Peyer's patch (tissue), 4 donors: ENCODE measurements around the gene CSDE1. TPM values are rescaled to one million over a fixed set of nuclear protein-coding genes. Genes with fewer than 3 reads are reported as not detected.

Experiments
- DNase-seq, 3 donors: peaks; one replicate each; pipeline ENCODE4 v3.0.0-alpha.2; 2017 to 2019
- H3K27ac ChIP-seq, 4 donors: fragments of 200-600 bp; sonication (generic); one replicate each; pipeline ENCODE4 v1.5.1; 2016 to 2019
- H3K27me3 ChIP-seq, 2 donors: fragments of 200-600 bp; sonication (generic); one replicate each; pipeline ENCODE4 v1.5.1; 2019
- H3K36me3 ChIP-seq, 3 donors: fragments of 200-600 bp; sonication (generic); one replicate each; pipeline ENCODE4 v1.5.1; 2016 to 2019
- H3K4me1 ChIP-seq, 4 donors: fragments of 200-600 bp; sonication (generic); one replicate each; pipeline ENCODE4 v1.5.1; 2016 to 2019
- H3K4me3 ChIP-seq, 4 donors: fragments of 200-600 bp; sonication (generic); 1 replicate in 3 of 4; 2 replicates in 1 of 4; pipeline ENCODE4 v1.5.1; 2016 to 2019; ENCODE audit warnings: mild to moderate bottlenecking in 1 of 4
- H3K9me3 ChIP-seq, 4 donors: fragments of 200-600 bp; sonication (generic); one replicate each; pipeline ENCODE4 v1.5.1; 2016 to 2019; ENCODE audit warnings: mild to moderate bottlenecking in 1 of 4
- POLR2A ChIP-seq, 2 donors: fragments of 450-650 bp; IDR thresholded peaks; one replicate each; pipeline ENCODE4 v1.5.1; 2017; ENCODE audit warnings: antibody characterized with exemption in 2 of 2, mild to moderate bottlenecking in 2 of 2, moderate library complexity in 2 of 2
- total RNA-seq, 4 donors: library from RNA; depleted of rRNA; stranded (reverse); fragments of >200 nt; gene quantifications; one replicate each; pipeline ENCODE4 v1.1.0, GENCODE V29; 2016
- TF ChIP-seq, protein P1 (sequence below), 6 experiments: fragments of 450-650 bp in 4 of 6; fragments of 200-600 bp in 2 of 6; sonication (generic) in 1 of 6; IDR thresholded peaks; one replicate each; pipeline ENCODE4 v1.5.1; 2017 to 2019; ENCODE audit warnings: antibody characterized with exemption in 6 of 6, mild to moderate bottlenecking in 3 of 6, moderate library complexity in 1 of 6

The CSDE1 gene
- total RNA-seq, 4 donors from 2014 or later = 292 to 374 (median 333) TPM

- Histone ChIP-seq H3K27me3 (no peaks in the 10 kb centered on the region), H3K4me3 (no peak overlapping the region), H3K27ac (no peak overlapping the region), H3K36me3 (peaks cover 0 to 69% (median 0%) of the 10 kb centered on the region in 3 donors), H3K4me1 (peaks cover 0 to 4% (median 0%) of the 10 kb centered on the region in 4 donors), H3K9me3 (no peaks in the 10 kb centered on the region)
- DNase-seq = no peak
- no peak for TF ChIP-seq POLR2A (IDR thresholded peaks at IDR 0.05)
- TF ChIP-seq, protein P1, sequence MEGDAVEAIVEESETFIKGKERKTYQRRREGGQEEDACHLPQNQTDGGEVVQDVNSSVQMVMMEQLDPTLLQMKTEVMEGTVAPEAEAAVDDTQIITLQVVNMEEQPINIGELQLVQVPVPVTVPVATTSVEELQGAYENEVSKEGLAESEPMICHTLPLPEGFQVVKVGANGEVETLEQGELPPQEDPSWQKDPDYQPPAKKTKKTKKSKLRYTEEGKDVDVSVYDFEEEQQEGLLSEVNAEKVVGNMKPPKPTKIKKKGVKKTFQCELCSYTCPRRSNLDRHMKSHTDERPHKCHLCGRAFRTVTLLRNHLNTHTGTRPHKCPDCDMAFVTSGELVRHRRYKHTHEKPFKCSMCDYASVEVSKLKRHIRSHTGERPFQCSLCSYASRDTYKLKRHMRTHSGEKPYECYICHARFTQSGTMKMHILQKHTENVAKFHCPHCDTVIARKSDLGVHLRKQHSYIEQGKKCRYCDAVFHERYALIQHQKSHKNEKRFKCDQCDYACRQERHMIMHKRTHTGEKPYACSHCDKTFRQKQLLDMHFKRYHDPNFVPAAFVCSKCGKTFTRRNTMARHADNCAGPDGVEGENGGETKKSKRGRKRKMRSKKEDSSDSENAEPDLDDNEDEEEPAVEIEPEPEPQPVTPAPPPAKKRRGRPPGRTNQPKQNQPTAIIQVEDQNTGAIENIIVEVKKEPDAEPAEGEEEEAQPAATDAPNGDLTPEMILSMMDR (IDR thresholded peaks at IDR 0.05) = no peak
These were observed 50.2 kb downstream of the CSDE1 start for GRCh38 chr1:114707604-114708003.

DNA sequence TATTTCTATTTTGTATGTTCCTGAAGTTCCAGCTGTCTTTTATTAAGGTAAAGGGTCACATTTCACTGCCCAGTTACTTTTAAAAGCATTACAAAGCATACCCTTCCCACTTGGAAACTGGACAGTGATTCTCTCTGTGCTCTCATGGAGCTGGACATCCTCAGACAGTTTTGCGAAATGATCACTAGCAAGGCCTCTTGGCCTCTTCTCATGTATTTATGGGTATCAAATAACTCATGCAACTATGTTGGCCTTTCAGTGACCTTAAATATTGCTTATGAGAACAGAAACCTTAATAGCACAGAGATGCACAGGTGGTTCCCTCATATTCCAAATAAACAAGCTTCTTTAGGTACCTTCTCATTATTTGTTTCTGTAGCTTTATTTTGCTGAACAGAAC is 54.5 kb downstream of the CSDE1 start:
- no peaks in the 10 kb centered on the region for H3K27me3 ChIP-seq
- TF ChIP-seq, protein P1 (IDR thresholded peaks at IDR 0.05) = no peak
- TF ChIP-seq POLR2A (IDR thresholded peaks at IDR 0.05) = no peak
- H3K4me1 ChIP-seq = no peaks in the 10 kb centered on the region
- no peaks in the 10 kb centered on the region for H3K9me3 ChIP-seq
- H3K4me3 ChIP-seq = no peak overlapping the region
- peaks cover 0 to 34% (median 0%) of the 10 kb centered on the region in 3 donors for H3K36me3 ChIP-seq
- no peak overlapping the region for H3K27ac ChIP-seq
- no peak for DNase-seq

DNA sequence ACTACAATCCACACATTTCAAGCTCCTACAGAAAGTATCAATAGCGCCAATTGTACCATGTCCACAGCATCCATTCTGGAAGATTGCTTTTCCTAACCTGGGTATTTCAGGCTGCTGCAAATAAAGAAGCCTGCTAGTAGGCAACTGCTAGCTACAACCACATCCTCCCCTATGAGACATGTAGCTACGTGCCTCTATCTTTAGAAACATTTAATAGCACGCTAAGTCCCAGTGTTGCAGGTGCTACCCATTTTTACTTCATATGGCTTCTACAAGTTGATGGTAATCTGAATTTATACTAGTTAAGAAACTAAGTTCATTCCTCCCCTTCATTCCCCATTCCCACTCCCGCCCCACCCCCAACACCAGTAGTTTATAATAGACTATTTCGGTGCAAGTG is 55.0 kb downstream of the CSDE1 start:
- H3K4me3 ChIP-seq = no peak overlapping the region
- DNase-seq = no peak
- no peak overlapping the region for H3K27ac ChIP-seq
- TF ChIP-seq, protein P1 (IDR thresholded peaks at IDR 0.05) = no peak
- no peak for TF ChIP-seq POLR2A (IDR thresholded peaks at IDR 0.05)
- H3K36me3 ChIP-seq = peaks cover 0 to 29% (median 0%) of the 10 kb centered on the region in 3 donors
- H3K27me3 ChIP-seq = no peaks in the 10 kb centered on the region
- H3K9me3 ChIP-seq = no peaks in the 10 kb centered on the region
- no peaks in the 10 kb centered on the region for H3K4me1 ChIP-seq

DNA sequence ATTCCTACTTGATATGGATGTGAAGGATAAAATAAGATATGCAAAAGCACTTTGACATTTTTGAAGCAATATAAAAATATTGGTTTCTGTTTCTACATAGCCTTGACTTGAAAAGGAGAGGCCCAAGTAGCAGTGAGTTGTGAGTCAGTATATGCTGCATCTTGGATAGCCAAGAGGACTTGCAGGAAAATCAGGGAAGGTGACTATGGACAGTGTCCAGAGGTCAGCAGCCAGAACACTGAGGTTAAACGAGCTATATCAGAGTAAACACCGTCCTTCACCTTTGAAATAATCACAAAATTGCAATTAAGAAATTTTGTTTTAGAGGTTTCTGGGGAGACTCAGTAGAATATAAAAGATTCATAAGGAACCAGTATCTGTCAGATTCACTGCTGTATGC is 55.9 kb downstream of the CSDE1 start:
- DNase-seq = no peak
- TF ChIP-seq, protein P1 (IDR thresholded peaks at IDR 0.05) = no peak
- TF ChIP-seq POLR2A (IDR thresholded peaks at IDR 0.05) = no peak
- Histone ChIP-seq H3K36me3 (peaks cover 0 to 21% (median 0%) of the 10 kb centered on the region in 3 donors), H3K9me3 (no peaks in the 10 kb centered on the region), H3K27ac (no peak overlapping the region), H3K4me3 (no peak overlapping the region), H3K4me1 (no peaks in the 10 kb centered on the region), H3K27me3 (no peaks in the 10 kb centered on the region)

- Histone ChIP-seq H3K27me3 (no peaks in the 10 kb centered on the region), H3K4me1 (no peaks in the 10 kb centered on the region), H3K9me3 (no peaks in the 10 kb centered on the region), H3K4me3 (no peak overlapping the region), H3K36me3 (peaks cover 0 to 6% (median 0%) of the 10 kb centered on the region in 3 donors), H3K27ac (no peak overlapping the region)
- DNase-seq = no peak
- TF ChIP-seq, protein P1 (IDR thresholded peaks at IDR 0.05) = no peak
- no peak for TF ChIP-seq POLR2A (IDR thresholded peaks at IDR 0.05)
These were observed 57.7 kb downstream of the CSDE1 start for GRCh38 chr1:114700036-114700600.

DNA sequence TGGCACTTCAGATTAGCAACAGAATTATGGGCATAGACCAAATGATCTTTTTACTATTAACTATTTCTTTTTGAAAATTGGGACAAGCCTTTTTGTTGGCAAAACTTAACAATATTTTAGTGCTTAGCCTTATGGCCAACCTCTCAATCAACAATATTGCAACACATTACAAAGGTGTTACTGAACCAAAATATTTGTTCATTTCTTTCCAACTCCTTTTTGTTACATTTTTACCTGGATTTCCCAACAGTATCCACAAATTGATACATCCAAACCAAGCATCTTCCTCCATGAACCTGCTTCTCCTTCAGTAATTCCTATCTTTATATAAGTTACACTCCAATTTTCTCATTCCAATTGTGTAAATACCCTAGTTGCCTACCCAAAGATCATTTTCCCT is 61.0 kb downstream of the CSDE1 start:
- H3K27ac ChIP-seq = no peak overlapping the region
- no peak for DNase-seq
- H3K9me3 ChIP-seq = no peaks in the 10 kb centered on the region
- no peak for TF ChIP-seq POLR2A (IDR thresholded peaks at IDR 0.05)
- TF ChIP-seq, protein P1 (IDR thresholded peaks at IDR 0.05) = no peak
- no peaks in the 10 kb centered on the region for H3K4me1 ChIP-seq
- no peak overlapping the region for H3K4me3 ChIP-seq
- no peaks in the 10 kb centered on the region for H3K27me3 ChIP-seq
- no peaks in the 10 kb centered on the region for H3K36me3 ChIP-seq
